GM19397 (cell line): ENCODE measurements around the gene ODAPH.
"Not testable (repeated sequence)": the region's sequence is repeated elsewhere in the genome, so short reads cannot be mapped to it uniquely, and the experiment has no call there.

Experiments used
- ATAC-seq: cut with Tn5 transposase; IDR thresholded peaks from one replicate; pipeline ENCODE4 v1.9.1; 2021; ENCODE audit warnings: mild to moderate bottlenecking, moderate library complexity; ENCODE audit not compliant: unreplicated experiment

ODAPH gene

GRCh38 chr4:75544220-75544619 is 11.6 kb upstream of the ODAPH start:
- not testable (repeated sequence) for ATAC-seq

GRCh38 chr4:75544870-75545269 is 11.0 kb upstream of the ODAPH start:
- no peak for ATAC-seq

DNA sequence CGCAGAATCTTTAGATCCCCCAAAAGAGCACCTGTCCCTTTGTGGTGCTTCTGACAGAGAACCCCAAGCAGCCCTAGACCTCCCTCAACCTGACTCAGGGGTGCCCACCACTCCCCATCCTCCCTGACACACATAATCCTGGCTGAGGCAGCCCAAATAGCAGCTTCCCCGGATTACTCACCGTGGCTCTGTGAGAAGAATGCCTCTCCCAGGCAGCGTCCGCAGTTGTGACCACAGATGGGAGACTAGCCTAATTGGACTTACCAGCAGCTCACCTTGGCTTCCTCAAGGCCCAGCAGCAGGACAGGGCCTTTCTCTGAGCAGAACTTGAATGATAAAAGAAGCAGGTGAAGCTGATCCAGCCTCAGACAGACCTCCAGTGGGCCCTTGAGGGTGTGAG is 10.3 kb upstream of the ODAPH start:
- ATAC-seq: no peak

GRCh38 chr4:75547647-75548387 is 8.0 kb upstream of the ODAPH start:
- ATAC-seq: no peak

GRCh38 chr4:75549019-75549418 is 6.8 kb upstream of the ODAPH start:
- ATAC-seq: no peak

GRCh38 chr4:75552452-75552851 is 3.4 kb upstream of the ODAPH start:
- no peak for ATAC-seq

DNA sequence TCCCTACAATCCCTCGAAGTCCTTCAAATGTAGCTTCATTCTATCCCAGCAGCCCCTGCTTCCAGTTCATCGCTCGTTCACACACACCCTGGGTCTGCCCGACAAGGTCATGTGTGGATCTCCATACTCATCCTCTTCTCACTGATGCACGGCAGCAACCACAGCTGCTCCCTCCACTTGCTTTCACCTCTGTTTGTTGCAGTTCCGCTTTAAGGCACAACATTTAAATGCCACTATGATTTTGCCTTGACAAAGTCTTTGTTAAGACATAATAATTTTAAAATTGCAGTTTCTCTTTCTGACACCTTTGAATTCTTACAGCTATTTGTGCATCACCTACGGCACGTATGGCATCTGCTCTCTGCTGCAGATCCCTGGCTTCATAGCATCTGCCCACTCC is 1.8 kb downstream of the ODAPH start:
- no peak for ATAC-seq

DNA sequence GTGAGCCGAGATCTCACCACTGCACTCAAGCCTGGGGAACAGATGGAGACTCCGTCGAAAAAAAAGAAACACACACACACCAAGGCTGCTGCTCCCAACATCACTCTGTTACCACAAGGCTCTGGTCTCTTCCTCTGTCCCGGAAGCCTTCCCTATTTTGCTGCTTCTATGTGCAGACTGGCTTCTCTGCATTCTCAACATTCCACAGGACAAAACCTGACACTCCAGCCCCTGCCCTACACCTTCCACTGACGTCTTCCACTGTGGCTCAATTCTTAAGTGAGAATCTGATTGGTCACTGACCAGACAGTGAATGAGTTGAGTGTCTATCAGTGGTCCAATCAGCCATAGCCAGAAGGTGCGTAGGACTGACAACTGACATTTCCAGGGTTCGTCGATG is 5.9 kb downstream of the ODAPH start:
- no peak for ATAC-seq

GRCh38 chr4:75564023-75564422 is 8.2 kb downstream of the ODAPH start:
- ATAC-seq: no peak

DNA sequence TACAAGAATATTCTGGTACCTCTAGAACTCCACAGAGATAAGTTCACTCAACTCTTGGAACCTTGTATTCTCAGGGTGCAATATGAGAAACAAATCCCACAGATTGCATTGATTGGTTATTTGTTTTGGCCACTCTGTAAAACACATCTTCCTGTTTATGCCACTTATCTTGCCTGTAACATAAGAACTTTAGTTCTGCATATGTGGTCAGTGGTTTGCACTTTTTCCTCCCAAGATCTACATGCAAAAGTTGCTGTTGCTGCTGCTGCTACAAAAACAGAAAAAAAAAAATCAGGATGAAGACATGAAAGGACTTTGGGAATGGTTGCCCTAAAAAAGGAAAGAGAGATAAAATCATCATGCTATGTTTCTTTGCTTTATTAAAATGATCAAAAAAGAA is 9.6 kb downstream of the ODAPH start:
- ATAC-seq: no peak

DNA sequence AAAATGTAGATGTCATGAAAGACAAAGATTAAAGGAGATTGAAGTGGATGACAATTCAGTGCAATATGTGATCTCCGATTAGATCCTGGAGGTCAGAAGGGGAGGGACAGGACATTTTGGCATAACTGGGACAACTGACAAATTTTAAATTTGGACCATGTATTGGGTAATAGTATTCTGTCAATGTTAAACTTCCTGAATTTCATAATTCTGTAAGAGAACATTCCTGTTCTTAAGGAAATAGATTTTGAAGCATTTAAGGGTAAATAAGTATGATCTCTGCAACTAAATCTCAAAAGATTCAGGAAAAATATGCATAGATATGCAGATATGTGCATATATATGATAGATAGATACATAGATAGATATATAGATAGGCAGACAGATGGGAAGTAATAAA is 11.0 kb downstream of the ODAPH start:
- ATAC-seq: no peak

- ATAC-seq: no peak
These were observed 11.9 kb downstream of the ODAPH start for GRCh38 chr4:75567725-75568124.

- no peak for ATAC-seq
These were observed 28.2 kb downstream of the ODAPH start for GRCh38 chr4:75584067-75584466.

DNA sequence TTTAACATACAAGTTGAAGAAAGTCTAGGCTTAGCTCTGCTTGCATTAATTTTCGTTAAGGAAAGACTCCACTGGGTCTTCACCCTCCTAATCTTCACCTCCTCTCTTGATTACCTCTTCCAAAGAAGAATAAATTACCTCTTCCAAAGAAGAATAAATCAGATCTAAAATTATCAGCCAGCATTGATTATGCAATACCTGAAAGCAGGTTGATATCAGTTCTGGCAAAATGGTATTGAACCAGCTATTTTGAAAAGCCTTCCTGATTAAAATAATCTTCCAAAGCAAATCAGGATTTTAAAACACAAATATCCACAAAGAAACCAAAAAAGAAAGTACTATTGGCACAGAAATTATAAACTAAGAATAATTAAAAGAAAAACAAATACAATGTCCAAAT is 37.5 kb downstream of the ODAPH start:
- ATAC-seq: no peak

DNA sequence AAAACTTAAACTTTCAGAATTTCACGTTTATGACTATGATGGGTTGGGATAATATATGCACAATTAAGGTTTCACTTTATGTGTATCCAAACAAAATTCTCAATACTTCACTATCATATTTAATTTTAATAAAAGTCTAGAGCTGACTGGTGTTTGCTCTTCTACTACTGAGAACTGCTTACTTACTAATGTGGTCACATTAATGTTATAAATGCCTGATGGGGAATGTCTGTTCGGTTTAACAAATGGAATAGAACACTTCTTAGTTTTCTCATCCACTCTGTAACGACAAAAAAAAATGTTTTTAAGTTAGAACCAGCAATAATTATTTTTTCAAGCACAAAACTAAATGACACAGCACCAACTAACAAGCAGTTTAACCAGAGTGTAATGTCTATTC is 40.2 kb downstream of the ODAPH start:
- no peak for ATAC-seq

DNA sequence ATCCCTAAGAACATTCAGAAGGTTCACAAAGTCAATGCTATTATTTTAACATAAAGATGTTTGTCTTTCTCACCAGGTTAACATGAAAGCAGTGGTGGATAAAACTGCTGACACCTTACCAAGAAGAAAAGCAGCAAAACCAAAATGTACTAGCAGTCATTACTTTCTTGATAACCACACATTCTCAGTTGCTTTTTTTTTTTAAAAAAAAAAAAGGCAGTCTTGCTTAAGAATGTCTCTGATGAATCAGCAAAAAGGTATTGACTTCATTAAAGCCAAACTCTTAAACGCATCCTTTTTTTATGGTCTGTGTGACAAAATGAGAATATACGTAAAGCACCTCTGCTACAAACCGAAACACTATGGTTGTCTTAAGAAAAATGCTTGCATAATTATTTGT is 42.5 kb downstream of the ODAPH start:
- ATAC-seq: no peak

GRCh38 chr4:75599647-75600046 is 43.8 kb downstream of the ODAPH start:
- no peak for ATAC-seq

- ATAC-seq: no peak
These were observed 50.1 kb downstream of the ODAPH start for GRCh38 chr4:75605928-75606327.

GRCh38 chr4:75612306-75612705 is 56.4 kb downstream of the ODAPH start:
- no peak for ATAC-seq
